Activated CD8-positive, alpha-beta memory T cell treated with anti-CD3 and anti-CD28 coated beads for 24 hours (primary cell): Measurements from ENCODE around the gene HAAO.

Experiments
- DNase-seq: peaks from one replicate; pipeline ENCODE4 v3.0.0-alpha.2; 2020

Gene HAAO

DNA sequence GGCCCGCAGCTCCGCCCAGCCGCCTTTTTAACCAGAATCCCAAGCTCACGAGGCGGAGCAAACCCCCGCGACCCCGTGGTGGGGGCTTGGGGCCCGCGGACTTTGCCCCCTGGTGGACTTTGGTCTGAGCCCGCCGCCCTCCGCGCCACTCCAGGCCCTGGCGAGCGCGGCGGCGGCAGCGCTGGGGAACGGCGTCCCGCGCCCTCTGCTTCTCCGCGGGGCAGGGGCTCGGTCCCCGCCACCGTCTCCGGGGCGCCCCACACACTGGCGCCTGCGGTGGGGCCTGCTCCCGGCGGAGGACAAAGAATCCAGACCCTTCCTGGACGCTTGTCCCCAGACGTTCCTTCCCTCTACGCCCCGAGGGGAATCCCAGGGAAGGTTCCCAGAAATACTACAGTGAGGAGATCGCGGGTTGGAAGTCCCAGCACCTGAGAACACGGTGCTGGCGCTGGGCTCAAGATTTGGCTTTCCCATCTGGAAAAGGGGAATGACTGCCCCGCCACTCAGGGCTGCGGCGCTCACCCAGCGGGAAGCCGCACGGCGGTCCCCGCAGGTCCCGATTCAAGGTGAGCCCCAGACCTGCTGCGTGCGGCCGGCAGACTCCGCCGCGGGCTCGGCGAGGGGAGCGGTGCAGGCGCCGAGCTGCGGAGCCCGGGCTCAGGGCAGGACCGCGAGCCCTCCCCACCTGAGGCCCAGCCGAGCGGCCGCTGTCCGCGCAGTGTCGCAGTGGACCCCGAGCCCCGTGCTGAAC, at the start of gene HAAO:
HAAO (minus strand) TSS at position 1 of the 751 bp plus-strand sequence. CDS start 47 bp downstream, outside the sequence.
- peak; percentile 67 for DNase-seq

DNA sequence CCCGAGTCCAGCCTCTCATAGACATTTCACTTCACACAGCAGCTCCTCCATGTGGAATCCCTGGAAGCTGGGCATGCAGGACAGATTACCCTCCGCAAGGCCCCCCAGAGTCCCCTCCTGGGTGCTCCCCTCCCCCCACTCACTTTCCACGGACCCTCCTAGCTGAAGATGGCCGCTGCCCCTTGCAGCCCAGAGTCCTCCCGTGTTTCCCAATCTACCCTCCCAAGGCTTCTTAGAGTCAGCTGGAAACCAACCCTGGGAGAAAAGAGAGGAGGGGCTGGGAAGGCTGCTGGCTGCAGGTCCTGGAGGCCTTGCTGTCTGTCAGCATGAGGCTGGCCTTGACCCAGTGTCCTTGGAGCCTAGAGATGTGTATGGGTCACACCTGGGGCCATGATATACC, 49.0 kb upstream of the HAAO start:
- DNase-seq: no peak

DNA sequence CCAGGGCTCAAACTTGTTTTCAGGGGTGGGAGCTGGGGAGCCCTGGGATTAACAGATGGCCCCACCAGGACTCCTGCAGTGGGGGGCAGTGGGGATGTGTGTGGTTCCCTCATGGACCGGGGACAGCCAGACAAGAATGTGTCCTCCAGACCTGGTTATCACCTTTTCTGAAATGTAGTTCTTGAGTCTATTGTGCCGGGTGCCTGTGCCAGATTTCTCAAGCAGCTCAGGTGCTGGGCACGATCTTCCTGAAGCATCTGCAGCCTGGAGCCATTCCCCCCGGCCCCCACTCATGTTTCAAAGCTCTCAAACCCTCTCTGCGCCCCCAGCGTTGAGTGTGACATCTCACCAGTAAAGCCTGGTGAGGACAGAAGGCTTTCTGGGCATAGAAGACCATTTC, 48.4 kb upstream of the HAAO start:
- DNase-seq: no peak

DNA sequence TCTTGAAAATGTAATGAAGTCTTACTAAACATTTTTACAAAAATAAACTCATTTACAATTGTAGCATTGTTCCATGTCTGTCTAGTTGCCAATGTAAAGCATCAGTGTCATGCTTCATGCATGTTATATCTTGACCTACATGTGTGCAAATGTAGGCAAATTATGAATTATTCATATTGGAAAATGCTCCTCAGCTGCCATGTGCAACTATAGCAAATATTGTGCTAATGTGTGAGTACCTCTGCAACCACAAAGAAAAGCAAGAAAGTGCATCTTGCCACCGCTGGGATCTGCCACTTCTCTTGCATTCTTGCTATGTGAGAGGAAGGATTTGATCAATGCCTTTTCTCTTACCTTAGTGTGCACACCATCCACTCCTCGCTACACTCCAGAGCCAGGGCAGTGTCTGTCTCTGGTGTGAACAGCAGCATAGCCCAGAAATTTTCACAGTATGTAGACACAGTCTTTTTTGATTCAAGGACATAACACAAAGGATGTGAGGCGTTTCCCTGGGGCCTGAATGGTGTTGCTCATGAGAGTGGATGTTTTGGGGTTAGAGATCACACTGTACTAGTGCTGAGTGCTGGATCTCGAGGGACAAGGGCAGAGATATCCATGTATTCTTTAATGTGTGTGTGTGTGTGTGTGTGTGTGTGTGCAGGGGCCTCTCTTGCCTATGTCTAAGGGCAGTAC, 47.6 kb upstream of the HAAO start:
- DNase-seq: no peak

DNA sequence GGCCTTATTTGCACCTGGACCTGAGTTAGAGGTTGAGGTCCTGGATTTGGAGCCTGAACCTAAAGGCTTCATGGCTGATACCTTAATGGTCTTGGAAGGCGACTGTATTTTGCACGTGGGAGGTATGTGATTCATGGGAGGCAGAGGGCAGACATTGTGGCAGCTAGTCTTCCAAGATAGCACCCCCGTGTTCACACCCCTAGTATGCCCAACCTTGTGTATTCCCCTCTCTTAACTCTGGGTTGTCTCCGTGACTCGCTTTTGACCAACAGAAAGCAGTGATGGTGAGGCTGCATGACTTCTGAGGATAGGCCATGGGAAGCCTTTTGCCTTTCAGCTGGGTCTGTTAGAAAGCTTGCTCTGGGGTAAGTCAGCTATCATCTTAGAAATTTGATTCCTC, 45.8 kb upstream of the HAAO start:
- no peak for DNase-seq

DNA sequence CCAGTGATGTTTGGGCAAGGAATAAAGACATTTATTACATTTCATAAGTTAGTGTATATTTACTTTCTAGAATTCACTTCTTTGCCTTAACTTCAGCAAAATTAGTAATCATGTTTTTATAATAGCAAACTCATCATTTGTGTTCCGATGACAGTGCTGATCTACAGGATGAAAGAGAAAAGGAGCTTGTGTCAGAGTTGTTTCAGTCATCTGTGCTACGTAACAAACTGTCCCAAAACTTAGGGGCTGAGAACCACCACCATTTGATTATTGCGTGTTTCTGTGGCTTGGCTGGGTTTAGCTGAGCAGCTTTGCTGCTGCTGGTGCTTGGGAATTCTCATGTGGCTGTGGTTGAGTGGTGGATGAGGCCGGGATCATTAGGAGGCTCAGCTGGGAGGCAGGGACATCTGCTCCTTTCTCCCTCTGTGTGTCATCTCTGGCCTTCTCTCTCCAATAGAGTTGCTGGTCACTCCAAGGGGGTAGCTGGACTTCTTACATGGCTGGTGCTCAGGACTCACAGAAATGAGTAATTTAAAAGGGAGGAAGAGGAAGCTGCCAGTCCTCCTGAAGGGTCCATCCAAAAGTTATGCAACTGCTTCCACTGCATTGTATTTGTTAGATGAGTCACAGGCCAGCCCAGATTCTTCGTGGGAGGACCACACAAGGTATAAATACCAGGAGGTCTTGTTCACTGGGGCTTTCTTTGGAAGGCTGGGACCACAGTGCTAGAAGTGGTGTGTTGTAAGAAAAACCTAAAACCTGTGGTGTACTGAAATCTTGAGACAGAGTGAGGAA, 43.4 kb upstream of the HAAO start:
- no peak for DNase-seq

DNA sequence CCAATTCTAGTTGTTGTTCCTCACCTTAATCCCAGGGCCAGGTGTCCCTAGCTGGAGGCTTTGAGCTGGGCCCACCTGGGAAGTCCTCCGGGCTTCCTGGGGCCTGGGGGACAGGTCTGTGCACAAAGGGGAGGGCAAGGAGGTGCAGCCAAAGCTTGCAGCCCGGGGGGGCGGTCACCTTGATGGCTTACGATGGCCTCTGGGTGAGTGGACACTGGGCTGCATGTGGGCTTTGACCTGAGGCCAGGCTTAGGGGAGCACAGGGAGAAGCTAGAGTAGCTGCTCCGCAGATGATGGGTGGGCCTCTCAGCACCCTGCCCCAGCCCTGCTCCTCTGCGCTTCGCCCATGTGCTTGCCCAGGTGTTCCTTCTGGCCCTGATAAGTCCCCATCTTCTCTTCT, 41.8 kb upstream of the HAAO start:
- DNase-seq: no peak

DNA sequence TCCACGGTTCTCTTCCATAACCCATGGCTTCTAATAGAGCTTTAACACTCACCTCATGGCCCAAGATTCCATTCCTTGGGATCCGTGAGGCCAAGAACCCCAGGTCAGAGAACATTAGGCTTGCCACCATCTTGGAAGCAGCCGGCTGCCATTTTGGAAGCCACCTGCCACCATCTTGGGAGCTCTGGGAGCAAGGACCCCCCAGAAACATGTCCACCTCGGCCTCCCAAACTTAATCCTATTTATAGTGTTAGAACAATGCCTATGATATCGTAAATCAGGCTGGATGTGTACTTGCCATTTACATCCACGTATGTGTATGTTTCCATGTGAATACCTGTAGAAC, 39.9 kb upstream of the HAAO start:
- no peak for DNase-seq

DNA sequence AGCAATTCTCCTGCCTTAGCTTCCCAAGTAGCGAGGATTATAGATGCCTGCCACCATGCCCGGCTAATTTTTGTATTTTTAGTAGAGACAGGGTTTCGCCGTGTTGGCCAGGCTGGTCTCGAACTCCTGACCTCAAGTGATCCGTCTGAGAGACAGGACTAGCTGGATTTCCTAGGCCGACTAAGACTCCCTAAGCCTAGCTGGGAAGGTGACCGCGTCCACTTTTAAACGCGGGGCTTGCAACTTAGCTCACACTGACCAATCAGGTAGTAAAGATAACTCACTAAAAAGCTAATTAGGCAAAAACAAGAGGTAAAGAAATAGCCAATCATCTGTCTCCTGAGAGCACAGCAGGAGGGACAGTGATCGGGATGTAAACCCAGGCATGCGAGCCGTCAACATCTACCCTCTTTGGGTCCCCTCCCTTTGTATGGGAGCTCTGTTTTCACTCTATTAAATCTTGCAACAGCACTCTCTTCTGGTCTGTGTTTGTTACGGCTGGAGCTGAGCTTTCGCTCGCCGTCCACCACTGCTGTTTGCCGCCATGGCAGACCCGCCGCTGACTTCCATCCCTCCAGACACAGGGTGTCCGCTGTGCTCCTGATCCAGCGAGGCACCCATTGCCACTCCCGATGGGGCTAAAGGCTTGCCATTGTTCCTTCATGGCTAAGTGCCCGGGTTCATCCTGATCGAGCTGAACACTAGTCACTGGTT, 39.3 kb upstream of the HAAO start:
- DNase-seq: peak; percentile 26

DNA sequence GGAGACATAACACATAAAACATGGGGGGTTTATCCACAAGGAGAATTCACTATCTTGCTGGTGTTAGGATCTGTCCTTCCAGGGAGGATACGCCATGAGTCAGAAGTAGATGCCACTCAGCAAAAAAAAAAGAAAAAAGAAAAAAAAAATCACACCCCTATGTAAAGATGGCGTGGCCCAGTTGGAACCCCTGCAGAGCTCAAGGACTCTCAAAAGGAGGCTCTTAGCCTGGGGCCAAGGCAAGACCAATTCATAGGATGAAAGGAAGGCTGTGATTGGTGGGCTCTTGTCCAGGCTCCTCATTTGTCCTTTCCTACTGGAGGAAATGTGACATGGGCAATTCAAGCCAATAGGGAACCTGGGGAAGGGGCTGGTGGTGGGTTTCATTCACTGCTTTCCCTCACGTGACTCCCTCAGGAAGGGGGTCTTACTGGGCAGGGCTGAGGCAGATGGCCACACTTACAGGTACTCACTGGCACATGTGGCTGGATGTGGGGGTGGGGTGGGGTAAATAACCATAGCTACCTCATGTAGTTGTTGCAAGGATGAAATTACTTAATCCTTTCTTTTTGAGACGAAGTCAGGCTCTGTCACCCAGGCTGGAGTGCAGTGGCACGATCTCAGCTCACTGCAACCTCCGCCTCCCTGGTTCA, 38.7 kb upstream of the HAAO start:
- peak; percentile 32 for DNase-seq

DNA sequence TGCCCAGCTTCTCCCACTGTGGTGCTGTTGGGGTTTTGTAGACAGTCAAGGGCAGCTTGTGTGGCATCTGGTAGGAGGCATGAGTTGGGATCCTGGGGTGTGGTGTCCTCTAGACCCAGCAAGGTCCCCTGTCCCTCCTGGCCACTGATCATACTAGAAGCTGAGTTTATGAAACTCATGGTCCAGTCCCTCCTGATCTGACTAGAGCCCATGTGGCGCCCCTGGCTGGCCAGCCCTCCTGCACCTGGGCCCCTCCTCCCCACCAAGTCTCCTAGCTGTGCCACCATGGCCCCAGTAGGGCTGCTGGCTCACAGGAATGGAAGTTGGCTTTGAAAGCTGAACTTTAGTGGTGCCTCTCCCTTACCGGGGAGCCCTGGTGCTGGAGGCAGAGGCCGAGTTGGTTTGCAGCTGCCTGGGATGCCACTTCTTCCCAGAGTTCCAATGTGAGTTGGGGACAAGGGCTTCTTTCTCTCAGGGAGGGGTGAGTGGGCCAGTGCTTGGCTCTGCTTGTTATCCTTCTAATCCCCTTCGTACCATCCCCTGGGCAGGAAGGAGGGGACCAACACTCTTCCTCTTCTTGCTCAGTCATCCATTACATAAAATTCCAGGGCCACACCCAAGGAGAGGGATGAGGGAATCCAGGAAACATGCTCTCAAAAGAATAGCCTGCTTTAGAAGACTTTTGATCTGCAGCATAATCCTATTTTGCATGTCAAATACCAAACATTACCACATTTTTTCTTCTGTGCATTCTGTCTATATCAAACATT, 37.5 kb upstream of the HAAO start:
- DNase-seq: peak; percentile 24

DNA sequence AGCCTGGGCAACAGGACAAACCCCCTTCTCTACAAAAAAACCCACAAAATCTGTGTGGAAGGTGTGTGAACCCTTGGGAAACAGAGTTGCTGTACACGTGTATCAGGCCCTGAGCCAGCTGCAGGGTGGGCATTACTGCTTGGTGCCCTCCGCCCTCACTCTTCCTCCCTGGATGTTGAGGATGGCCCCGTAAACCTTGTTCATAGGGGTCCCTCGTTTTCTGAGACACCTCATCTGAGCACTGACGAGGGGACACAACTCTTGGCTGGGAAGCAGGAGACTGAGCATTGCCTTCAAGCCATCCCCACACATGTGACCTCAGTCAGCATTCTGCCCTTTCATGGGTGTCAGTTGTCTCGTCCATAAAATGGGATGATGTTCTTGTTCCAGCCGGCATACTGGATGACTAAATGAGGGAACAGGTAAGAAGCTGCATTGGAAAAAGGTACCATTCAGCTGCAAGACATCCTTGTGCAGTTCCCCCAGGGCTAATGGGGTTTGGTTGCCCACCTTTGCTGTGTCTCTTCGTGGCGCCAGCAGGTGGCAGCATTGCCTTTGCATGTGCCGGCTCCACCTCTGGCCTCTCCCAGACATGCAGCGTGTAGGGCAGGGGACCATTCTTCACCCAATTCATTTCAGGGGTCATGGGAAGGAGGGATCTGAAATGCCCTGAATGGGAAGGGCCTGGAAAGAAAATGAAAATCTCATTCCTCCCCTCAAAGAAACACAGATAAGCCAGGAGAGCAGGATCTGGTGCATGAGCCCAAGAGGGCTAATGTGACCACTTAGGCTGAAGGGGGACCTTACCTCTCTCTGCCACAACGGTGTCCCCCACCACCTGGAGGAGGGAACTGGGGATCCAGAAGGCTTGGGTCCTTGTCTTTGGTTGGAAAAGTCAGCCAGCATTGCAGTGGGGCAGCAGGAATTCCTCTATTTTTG, 36.4 kb upstream of the HAAO start:
- DNase-seq: peak; percentile 84

DNA sequence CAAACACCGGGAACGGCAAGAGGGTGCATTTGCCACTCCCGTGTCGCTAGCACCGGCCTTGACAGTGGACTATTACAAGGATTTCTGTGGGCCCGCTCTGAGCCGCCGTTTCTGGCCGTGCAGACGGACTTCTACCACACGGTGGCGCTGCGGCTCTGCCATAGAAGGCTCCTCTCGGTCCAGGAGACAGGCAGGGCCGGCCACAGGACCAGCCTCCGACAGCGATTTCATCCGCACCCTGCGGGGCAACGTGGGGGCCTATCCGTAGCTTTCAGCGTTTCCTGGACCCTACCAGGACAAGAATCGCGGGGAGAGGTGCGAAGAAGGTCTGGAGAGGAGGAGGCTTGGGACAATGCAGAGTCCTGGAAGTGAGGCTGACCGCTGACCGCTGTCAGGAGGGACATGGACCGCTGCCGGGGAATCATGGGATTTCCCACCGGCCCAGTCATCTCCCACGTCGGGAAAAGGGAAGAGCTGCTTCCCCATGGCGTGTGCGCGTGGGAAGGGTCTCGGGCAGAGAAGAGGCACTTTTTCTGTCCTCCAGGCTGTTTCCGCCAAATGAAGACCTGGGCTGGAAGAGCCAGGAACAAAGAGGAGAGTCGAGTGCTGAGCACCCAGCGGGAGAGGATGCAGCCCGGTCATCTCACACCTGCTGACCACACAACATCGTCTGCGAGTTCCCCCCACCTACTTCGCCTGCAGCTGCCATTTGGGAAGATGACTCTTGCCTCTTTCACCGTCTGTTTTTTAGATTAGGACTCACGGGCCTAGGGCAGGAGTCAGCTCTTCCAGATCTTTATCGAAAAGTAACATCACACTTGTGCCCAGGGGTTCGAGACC, 35.5 kb upstream of the HAAO start:
- peak; percentile 93 for DNase-seq

DNA sequence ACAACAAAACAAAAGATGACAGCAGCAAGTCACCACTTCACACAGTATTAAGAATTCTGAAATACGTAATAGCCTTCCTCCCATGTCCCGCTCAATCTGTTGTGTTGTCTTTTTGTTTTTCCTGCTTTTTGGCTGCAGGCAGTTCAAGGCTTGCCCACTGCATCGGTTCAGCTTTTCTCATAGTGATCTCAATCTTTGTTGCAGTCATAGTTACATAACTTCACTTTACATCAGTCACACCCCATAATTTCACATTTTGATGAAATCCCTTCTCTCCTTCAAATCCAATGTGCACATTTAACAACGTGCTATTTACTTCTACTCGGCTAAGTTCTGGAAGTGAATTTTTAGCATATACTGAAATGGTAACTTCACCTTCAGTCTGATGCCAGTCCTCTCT, 33.8 kb upstream of the HAAO start:
- no peak for DNase-seq

DNA sequence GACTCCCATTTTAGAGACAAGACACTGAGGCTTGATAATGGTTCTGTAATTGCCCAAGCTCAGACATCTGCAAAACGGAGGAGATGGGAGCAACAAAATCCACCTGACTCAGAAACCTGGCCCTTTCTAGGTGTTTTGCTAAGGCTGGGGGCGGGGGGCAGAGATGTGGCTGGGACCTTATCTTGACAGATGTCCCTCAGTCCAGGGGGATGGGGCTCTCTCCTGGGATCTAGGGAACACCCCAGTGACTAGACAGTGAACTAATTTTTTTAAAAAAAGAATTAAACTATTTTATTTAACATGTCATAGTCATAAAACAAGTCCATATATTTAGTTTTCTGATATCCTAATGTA, 32.0 kb upstream of the HAAO start:
- DNase-seq: no peak

DNA sequence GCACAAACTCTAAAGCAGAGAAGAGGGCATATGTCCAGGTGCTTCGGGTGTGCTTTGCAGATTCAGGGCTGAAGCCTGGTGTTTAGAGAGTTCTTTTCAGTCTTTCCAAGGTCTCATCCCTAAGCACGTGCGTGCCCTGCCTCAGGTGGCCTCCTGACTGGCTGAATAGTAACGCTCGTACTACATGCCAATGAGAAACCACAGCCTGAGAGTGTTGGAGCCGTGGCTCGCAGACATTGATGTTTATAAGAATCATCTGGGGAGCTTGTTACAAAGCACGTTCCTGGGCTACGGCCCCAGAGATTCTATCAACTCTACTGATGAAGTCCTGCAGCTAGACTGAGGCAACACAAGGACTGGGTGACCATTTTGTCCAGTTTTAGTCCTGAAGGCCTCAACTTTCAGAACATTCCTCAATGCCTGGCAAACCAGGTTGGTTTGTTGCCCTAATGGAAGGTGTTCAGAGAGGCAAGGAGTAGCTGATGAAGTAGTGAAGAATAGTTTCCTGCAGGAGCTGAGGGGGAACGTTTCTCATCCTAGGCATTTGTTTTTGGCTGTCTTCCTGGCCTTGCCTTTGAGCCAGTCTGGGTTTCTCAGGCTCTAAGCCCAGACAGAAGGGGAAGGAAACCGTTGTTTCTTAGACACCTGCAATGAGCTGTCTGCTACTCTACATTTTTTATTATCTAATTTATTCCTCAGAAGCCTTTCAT, 31.5 kb upstream of the HAAO start:
- peak; percentile 24 for DNase-seq

DNA sequence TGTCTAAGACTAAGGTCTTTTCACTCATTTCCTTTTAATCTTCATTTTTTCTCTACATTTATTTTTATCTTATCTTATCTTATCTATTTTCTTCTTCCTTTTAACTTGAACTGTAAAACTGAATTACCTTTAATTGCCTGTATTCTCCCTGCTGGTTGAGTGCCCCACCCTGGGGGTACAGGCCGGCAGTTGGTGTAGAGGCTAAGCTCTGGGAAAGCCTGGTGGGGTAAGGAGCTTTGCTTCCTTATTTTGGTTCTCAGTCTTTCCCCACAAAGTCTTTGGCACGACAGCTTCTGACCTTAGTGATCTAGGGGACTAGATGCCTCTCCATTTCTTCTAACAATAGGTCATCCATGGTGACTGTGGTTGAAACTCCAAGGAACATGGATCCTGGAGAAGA, 26.8 kb upstream of the HAAO start:
- no peak for DNase-seq

DNA sequence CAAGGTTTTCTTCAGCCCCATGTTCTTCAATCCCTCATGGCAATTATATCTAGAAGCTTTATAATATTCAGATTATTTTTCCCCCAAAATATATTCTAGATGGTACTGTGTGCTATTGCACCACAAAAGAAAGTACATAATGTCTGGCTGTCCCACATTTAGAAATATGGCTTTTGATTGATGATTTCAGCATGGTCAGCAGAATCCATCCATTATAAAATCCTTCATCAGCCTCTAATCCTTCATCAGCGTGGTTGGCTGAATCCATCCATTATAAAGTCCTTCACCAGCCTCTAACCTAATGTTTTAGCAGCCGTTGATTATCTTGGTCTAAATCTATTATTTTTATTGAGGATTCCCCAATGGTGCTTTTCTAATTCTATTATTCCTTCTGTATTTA, 23.3 kb upstream of the HAAO start:
- DNase-seq: no peak

DNA sequence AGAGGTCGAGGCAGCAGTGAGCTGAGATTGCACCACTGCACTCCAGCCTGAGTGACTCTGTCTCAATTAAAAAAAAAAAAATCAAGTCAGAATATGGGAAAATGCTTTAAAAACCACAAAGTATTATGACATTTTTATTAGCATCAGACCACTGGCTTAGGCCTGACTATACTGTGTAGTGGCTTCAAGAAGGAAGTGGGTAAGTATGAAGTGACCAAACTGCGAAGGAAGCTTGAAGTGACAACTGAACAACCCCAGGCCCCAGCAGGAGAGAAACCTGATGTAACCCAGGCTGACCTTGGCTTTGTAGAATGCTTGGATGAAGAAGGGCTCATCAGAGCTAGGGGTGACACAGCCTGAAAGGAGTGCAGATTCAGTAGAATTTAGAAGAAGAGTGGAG, 21.4 kb upstream of the HAAO start:
- DNase-seq: no peak
